GM12878 (cell line): Measurements from ENCODE around the gene BBS9.

Experiments used
- ESRRA ChIP-seq: IDR thresholded peaks from 2 replicates; pipeline ENCODE4 v1.6.1; 2012; ENCODE audit warnings: mild to moderate bottlenecking, low read length, improper control_type of control experiment
- RAD21 ChIP-seq: IDR thresholded peaks from 2 replicates; pipeline ENCODE4 v1.6.1; 2011; ENCODE audit warnings: mild to moderate bottlenecking, low read depth, low read length, moderate library complexity; ENCODE audit not compliant: insufficient read depth
- SRF ChIP-seq, 2 experiments: IDR thresholded peaks; 2 replicates each; pipeline ENCODE4 v1.6.1; 2011; ENCODE audit warnings: low read depth in 2 of 2, low read length in 2 of 2, mild to moderate bottlenecking in 1 of 2, moderate library complexity in 1 of 2
- ZNF217 ChIP-seq: fragments of 450-650 bp; IDR thresholded peaks from 2 replicates; pipeline ENCODE4 v1.6.1; 2017; ENCODE audit warnings: antibody characterized with exemption, mild to moderate bottlenecking

- TF ChIP-seq RAD21 (peak; percentile 34), ESRRA (no peak), ZNF217 (no peak), SRF (IDR thresholded peaks at IDR 0.05; ENCODE audit: low read depth in 2 of 2, low read length in 2 of 2) (0 out of 4 replicates have a peak, but pooled peaks of 1 of the 2 experiments have one; percentile 12)
Observed at GRCh38 chr7:33109005-33109757, 20.2 kb upstream of the BBS9 start, which contains the start of gene RP9.
